Thyroid gland (tissue), 4 donors: ENCODE measurements around the gene FAM180B.

Experiments used
- POLR2A ChIP-seq, 2 donors: fragments of 450-650 bp; IDR thresholded peaks; one replicate each; pipeline ENCODE4 v1.6.1; 2017; ENCODE audit warnings: antibody characterized with exemption in 2 of 2, mild to moderate bottlenecking in 2 of 2, moderate library complexity in 1 of 2
- TF ChIP-seq, protein P1 (sequence below), 6 experiments: fragments of 200-600 bp in 3 of 6; fragments of 450-650 bp in 3 of 6; sonication (generic) in 3 of 6; IDR thresholded peaks; one replicate each; pipeline ENCODE4 v1.5.1; 2016 to 2019; ENCODE audit warnings: antibody characterized with exemption in 6 of 6, mild to moderate bottlenecking in 2 of 6, inconsistent platforms in 1 of 6, moderate library complexity in 1 of 6

DNA sequence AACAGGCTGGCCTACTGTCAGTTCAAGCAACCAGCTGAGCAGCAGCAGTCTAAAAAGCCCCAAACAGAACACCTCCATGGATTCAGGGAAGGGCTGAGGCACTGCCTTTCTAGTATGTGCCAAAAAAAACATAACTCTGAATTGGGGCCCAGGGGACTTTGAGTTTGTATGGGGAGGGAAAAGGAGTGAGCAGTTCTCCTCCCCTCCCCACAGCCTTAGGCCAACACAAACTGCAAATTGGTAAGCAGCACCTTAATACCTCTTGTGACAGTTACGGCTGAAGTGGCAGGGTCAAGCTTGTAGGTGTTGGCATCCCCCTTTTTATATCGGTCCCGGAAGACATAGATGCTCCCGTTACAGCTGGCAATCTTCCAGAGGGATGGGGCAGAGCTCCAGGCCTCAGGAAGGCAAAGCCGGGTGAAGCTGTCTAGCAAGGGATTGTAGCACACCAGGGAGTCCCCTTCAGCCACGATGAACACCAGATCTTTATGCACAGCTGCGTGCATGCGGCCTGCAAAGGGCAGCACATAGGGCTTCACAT is 13.7 kb upstream of the FAM180B start:
- TF ChIP-seq, protein P1, sequence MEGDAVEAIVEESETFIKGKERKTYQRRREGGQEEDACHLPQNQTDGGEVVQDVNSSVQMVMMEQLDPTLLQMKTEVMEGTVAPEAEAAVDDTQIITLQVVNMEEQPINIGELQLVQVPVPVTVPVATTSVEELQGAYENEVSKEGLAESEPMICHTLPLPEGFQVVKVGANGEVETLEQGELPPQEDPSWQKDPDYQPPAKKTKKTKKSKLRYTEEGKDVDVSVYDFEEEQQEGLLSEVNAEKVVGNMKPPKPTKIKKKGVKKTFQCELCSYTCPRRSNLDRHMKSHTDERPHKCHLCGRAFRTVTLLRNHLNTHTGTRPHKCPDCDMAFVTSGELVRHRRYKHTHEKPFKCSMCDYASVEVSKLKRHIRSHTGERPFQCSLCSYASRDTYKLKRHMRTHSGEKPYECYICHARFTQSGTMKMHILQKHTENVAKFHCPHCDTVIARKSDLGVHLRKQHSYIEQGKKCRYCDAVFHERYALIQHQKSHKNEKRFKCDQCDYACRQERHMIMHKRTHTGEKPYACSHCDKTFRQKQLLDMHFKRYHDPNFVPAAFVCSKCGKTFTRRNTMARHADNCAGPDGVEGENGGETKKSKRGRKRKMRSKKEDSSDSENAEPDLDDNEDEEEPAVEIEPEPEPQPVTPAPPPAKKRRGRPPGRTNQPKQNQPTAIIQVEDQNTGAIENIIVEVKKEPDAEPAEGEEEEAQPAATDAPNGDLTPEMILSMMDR (IDR thresholded peaks at IDR 0.05) = no peak
- no peak for TF ChIP-seq POLR2A (IDR thresholded peaks at IDR 0.05)
